Hepatocyte (in vitro differentiated cells): ENCODE data around the gene WNT4.

ENCODE experiments used
- EZH2 ChIP-seq: fragments of 200-600 bp; sonication (generic); IDR thresholded peaks from 2 replicates; pipeline ENCODE4 v1.6.1; 2016; ENCODE audit warnings: antibody characterized with exemption, mild to moderate bottlenecking, borderline replicate concordance
- TF ChIP-seq, protein P1 (sequence below): fragments of 200-600 bp; sonication (generic); IDR thresholded peaks from 2 replicates; pipeline ENCODE4 v1.5.1; 2016; ENCODE audit warnings: antibody characterized with exemption, mild to moderate bottlenecking; ENCODE audit not compliant: poor library complexity

- no peak for TF ChIP-seq EZH2
- TF ChIP-seq, protein P1, sequence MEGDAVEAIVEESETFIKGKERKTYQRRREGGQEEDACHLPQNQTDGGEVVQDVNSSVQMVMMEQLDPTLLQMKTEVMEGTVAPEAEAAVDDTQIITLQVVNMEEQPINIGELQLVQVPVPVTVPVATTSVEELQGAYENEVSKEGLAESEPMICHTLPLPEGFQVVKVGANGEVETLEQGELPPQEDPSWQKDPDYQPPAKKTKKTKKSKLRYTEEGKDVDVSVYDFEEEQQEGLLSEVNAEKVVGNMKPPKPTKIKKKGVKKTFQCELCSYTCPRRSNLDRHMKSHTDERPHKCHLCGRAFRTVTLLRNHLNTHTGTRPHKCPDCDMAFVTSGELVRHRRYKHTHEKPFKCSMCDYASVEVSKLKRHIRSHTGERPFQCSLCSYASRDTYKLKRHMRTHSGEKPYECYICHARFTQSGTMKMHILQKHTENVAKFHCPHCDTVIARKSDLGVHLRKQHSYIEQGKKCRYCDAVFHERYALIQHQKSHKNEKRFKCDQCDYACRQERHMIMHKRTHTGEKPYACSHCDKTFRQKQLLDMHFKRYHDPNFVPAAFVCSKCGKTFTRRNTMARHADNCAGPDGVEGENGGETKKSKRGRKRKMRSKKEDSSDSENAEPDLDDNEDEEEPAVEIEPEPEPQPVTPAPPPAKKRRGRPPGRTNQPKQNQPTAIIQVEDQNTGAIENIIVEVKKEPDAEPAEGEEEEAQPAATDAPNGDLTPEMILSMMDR: no peak
These were observed 17.0 kb upstream of the WNT4 start for GRCh38 chr1:22159891-22160290.
